Progenitor cell of endocrine pancreas (in vitro differentiated cells): ENCODE results near the gene RNF4. TPM values are rescaled to one million over a fixed set of nuclear protein-coding genes. Genes with fewer than 3 reads are reported as not detected.

Experiments used
- DNase-seq: peaks from one replicate; pipeline ENCODE4 v3.0.0; 2021; ENCODE audit warnings: low spot score; ENCODE audit not compliant: unreplicated experiment
- H3K27ac Mint-ChIP-seq: 2 replicates; pipeline ENCODE4 v1.8.0; 2021; ENCODE audit warnings: mild to moderate bottlenecking, moderate library complexity, mixed read lengths
- H3K27me3 Mint-ChIP-seq: 2 replicates; pipeline ENCODE4 v1.8.0; 2021; ENCODE audit warnings: mixed read lengths
- H3K36me3 Mint-ChIP-seq: 2 replicates; pipeline ENCODE4 v1.8.0; 2022; ENCODE audit warnings: mixed read lengths; ENCODE audit not compliant: insufficient read depth
- H3K4me1 Mint-ChIP-seq: 2 replicates; pipeline ENCODE4 v1.8.0; 2021; ENCODE audit warnings: low read depth, mixed read lengths
- H3K4me3 Mint-ChIP-seq: 2 replicates; pipeline ENCODE4 v1.8.0; 2021; ENCODE audit warnings: low read depth, mild to moderate bottlenecking, moderate library complexity, mixed read lengths
- H3K9me3 Mint-ChIP-seq: 2 replicates; pipeline ENCODE4 v1.8.0; 2021; ENCODE audit warnings: low read depth, mixed read lengths
- CTCF ChIP-seq: fragments of 200-600 bp; sonication (generic); IDR thresholded peaks from one replicate; pipeline ENCODE4 v1.5.0; 2021; ENCODE audit warnings: antibody characterized with exemption, mild to moderate bottlenecking; ENCODE audit not compliant: unreplicated experiment
- total RNA-seq: library from RNA; stranded (reverse); gene quantifications from 2 replicates; pipeline ENCODE4 v1.2.1, GENCODE V29; 2021

The RNF4 gene
- total RNA-seq, 1 donor from 2014 or later: 44.2 TPM

GRCh38 chr4:2445130-2445529 is 23.8 kb upstream of the RNF4 start:
- Mint-ChIP-seq H3K27me3 (no peaks in the 10 kb centered on the region), H3K4me1 (no peaks in the 10 kb centered on the region), H3K27ac (no peak overlapping the region), H3K4me3 (no peak overlapping the region), H3K9me3 (no peaks in the 10 kb centered on the region), H3K36me3 (no peaks in the 10 kb centered on the region)
- no peak for DNase-seq
- no peak for TF ChIP-seq CTCF

- no peak for DNase-seq
- Mint-ChIP-seq H3K27ac (no peak overlapping the region), H3K36me3 (no peaks in the 10 kb centered on the region), H3K4me3 (no peak overlapping the region), H3K9me3 (no peaks in the 10 kb centered on the region), H3K27me3 (no peaks in the 10 kb centered on the region), H3K4me1 (no peaks in the 10 kb centered on the region)
- TF ChIP-seq CTCF: no peak
These were observed 23.3 kb upstream of the RNF4 start for GRCh38 chr4:2445571-2445970.

GRCh38 chr4:2446656-2447564 is 22.0 kb upstream of the RNF4 start:
- no peak for DNase-seq
- Mint-ChIP-seq H3K27ac (no peak overlapping the region), H3K36me3 (no peaks in the 10 kb centered on the region), H3K4me1 (no peaks in the 10 kb centered on the region), H3K27me3 (no peaks in the 10 kb centered on the region), H3K4me3 (no peak overlapping the region), H3K9me3 (no peaks in the 10 kb centered on the region)
- TF ChIP-seq CTCF: no peak

GRCh38 chr4:2448589-2448988 is 20.3 kb upstream of the RNF4 start:
- Mint-ChIP-seq H3K4me1 (no peaks in the 10 kb centered on the region), H3K9me3 (no peaks in the 10 kb centered on the region), H3K36me3 (no peaks in the 10 kb centered on the region), H3K4me3 (no peak overlapping the region), H3K27me3 (no peaks in the 10 kb centered on the region), H3K27ac (no peak overlapping the region)
- no peak for DNase-seq
- TF ChIP-seq CTCF: no peak

- Mint-ChIP-seq H3K27ac (no peak overlapping the region), H3K36me3 (no peaks in the 10 kb centered on the region), H3K4me1 (no peaks in the 10 kb centered on the region), H3K9me3 (no peaks in the 10 kb centered on the region), H3K27me3 (no peaks in the 10 kb centered on the region), H3K4me3 (no peak overlapping the region)
- no peak for TF ChIP-seq CTCF
- DNase-seq: no peak
These were observed 19.9 kb upstream of the RNF4 start for GRCh38 chr4:2449051-2449450.
